Gastrocnemius medialis (tissue), 4 donors: ENCODE data around the gene FHL3.

ENCODE experiments used
- CTCF ChIP-seq, 5 experiments: fragments of 450-650 bp in 3 of 5; fragments of 200-600 bp in 2 of 5; sonication (generic) in 2 of 5; IDR thresholded peaks in 4 of 5; conservative IDR thresholded peaks in 1 of 5; 1 replicate in 4 of 5; 2 replicates in 1 of 5; pipeline ENCODE4 v1.5.1; 2016 to 2019; ENCODE audit warnings: antibody characterized with exemption in 5 of 5, mild to moderate bottlenecking in 3 of 5, moderate library complexity in 3 of 5
- POLR2A ChIP-seq, 2 donors: fragments of 450-650 bp; IDR thresholded peaks; one replicate each; pipeline ENCODE4 v1.6.1; 2017; ENCODE audit warnings: antibody characterized with exemption in 2 of 2, mild to moderate bottlenecking in 2 of 2, moderate library complexity in 2 of 2

GRCh38 chr1:37978541-37978940 is 26.8 kb downstream of the FHL3 start:
- TF ChIP-seq CTCF (IDR thresholded peaks at IDR 0.05 in 4 of 5, conservative IDR thresholded peaks at IDR 0.05 in 1 of 5) (no peak), POLR2A (IDR thresholded peaks at IDR 0.05) (no peak)
